AG08396 (cell line): Measurements from ENCODE around the gene PAPPA2.
"Not testable (repeated sequence)": the region's sequence is repeated elsewhere in the genome, so short reads cannot be mapped to it uniquely, and the experiment has no call there.

Experiments
- DNase-seq: peaks from one replicate; pipeline ENCODE4 v3.0.0; 2012; ENCODE audit warnings: low spot score, mixed read lengths

PAPPA2 gene

GRCh38 chr1:176552999-176553398 is 90.0 kb downstream of the PAPPA2 start:
- DNase-seq: no peak

GRCh38 chr1:176556288-176556687 is 93.3 kb downstream of the PAPPA2 start:
- DNase-seq: no peak

- DNase-seq: no peak
These were observed 94.7 kb downstream of the PAPPA2 start for GRCh38 chr1:176557543-176558258.

DNA sequence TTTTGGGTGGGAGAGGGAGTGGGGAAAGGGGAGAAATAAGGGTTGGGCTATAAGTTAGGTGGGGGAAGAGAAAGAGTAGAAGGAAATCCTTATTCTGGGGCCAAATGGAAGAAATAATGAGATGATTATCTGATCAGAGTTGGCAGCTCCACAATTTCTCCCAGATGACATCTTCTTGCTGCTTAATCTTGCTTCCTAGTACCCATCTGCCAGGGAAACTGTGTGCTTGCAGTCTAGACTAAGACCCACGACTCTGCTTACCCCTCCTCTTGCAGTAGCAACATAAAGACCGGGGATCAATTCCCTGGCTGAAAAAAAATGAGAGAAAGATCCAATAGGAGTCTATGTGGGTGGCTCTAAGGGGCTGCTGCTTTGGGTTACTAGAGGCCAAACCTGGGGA is 95.6 kb downstream of the PAPPA2 start:
- DNase-seq: no peak

GRCh38 chr1:176559474-176559873 is 96.5 kb downstream of the PAPPA2 start:
- DNase-seq: no peak

GRCh38 chr1:176559878-176560277 is 96.9 kb downstream of the PAPPA2 start:
- DNase-seq: peak; percentile 51

- DNase-seq: no peak
These were observed 97.7 kb downstream of the PAPPA2 start for GRCh38 chr1:176560681-176561080.

- not testable (repeated sequence) for DNase-seq
These were observed 98.8 kb downstream of the PAPPA2 start for GRCh38 chr1:176561761-176562160.

GRCh38 chr1:176566004-176566975 is 103.3 kb downstream of the PAPPA2 start:
- no peak for DNase-seq

- DNase-seq: peak; percentile 18
These were observed 104.3 kb downstream of the PAPPA2 start for GRCh38 chr1:176567190-176567794.

DNA sequence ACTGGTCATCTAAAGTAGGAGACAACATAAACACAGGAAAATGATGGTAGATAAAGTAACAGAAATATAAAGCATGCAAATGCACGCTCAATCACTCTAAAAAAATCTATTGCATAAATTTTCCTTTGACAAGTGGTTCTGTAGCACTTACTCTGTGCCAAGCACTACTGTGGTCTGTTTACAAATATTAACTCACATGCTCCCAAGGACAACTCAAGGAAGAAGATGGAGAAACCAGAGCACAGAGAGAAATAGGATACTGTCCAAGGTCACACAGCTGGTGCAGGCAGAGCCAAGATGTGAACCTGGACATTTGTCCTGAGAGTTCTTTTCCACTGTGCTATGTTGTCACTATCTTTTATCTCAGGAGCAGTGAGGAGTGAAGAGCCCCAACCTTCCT is 105.2 kb downstream of the PAPPA2 start:
- no peak for DNase-seq

DNA sequence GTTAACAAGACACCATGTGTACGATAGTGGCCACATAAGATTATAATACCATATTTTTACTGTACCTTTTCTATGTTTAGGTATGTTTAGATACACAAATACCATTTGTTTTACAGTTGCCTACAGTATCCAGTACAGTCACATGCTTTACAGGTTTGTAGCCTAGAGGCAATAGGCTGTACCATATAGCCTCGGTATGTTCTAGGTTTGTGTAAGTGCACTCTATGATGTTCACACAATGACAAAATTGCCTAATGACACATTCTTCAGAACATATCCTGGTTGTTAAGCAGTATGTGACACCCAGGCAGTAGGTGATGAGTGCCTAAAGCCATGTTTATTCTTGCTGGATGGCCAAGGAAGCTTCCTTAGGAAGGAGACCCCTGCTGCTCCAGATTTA is 111.8 kb downstream of the PAPPA2 start:
- no peak for DNase-seq

DNA sequence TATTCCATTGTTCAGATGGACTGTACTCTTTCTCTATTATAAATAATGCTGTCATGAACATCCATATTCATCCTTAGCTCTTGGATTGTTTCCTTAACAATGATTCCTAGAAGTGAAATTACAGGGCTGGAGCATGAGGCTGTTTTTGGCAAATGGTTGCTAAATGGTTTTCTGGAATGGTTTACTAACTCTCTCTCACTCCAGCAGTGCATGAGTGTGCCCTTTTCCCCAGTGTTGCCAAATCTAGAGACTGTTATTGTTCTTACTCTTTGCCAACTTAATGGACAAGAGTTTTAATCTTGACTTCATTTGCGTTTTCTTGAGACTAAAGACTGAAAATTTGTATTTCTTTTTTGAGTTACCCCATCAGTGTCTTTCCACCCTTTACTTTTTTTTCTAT is 113.0 kb downstream of the PAPPA2 start:
- DNase-seq: no peak

DNA sequence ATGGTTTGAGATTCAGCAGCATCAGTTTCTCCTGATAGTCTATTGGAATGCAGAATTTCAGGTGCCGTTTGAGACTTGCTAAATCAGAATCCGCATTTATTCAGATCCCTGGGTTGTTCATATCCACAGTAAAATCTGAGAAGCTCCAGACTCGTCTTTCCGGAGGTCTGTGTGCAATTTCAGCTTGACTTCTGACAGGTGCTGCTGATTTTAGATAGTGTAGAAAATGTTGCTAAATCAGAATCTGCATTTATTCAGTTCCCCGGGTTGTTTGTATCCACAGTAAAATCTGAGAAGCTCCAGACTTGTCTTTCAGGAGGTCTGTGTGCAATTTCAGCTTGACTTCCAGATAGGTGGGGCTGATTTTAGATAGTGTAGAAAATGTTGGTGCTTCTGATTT is 113.7 kb downstream of the PAPPA2 start:
- DNase-seq: no peak

DNA sequence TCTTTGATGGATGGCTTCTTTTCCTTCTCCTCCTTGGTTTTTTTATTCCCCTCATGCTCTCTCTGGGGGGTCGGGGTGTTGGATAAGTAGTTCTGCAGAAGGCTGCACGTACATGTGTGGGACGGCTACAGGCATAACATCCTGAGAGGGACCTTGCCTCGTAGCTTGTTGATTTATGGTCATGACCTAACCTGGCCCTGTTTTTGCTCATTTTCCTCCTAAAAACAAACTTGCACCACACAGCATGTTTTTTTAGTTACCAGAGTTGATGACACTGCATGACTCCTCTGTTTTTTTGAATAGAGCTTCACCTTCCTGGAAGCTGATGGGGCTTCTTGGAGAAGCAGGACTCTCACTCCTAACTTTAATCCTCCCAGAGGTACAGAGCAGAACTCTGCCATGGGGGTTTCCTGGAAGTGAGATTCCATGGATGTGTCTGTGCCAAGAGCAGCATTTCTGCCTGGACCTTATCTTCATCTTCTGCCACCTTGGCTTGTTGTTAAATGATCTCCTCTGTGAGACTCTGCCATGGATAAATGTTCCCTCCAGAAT is 114.7 kb downstream of the PAPPA2 start:
- DNase-seq: no peak

DNA sequence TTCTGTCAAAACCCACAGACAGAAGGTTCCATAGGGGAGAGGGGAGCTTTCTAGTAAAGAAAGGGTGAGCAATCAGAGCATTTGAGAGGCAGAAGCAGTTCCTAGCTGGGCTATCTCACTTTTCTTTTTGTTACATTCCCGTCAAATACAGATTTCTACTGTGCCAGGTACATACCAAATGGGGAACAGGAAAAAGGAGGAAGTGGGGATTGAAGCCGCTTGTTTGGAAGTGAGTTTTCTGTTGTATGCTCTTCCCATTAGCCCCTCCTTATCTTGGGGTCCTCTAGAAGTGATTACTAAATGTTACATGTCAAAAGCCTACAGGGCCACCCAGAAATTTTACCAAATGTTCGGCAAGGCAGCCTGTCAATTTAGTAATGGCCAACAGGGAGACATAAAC is 116.1 kb downstream of the PAPPA2 start:
- no peak for DNase-seq

GRCh38 chr1:176595217-176595616 is 132.2 kb downstream of the PAPPA2 start:
- DNase-seq: no peak

DNA sequence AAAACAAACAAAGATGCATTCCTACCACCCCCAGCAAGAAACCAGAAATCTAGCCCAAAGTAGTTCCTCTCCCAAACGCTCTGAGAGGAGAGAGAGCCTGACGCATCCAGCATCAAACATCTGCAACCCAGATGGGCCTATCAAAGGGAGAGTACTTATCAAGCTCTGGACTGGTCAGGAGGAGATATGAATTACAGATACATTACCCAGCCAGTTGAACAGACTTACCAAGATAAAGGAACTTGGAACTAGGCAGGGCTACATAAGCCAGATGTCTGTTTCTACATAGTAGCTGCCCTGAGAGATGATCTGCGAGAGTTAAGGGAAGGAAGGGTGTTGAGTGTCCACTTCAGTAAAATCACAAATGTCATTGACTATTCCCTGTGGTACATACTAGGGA is 138.4 kb downstream of the PAPPA2 start:
- no peak for DNase-seq

GRCh38 chr1:176602388-176603004 is 139.5 kb downstream of the PAPPA2 start:
- no peak for DNase-seq

GRCh38 chr1:176603696-176604095 is 140.7 kb downstream of the PAPPA2 start:
- DNase-seq: no peak

GRCh38 chr1:176604461-176604860 is 141.5 kb downstream of the PAPPA2 start:
- no peak for DNase-seq

- no peak for DNase-seq
These were observed 142.2 kb downstream of the PAPPA2 start for GRCh38 chr1:176605176-176605575.
